PC-9 (cell line): ENCODE measurements around the gene CST7.

ENCODE experiments used
- EZH2 ChIP-seq: fragments of 200-600 bp; sonication (generic); IDR thresholded peaks from 2 replicates; pipeline ENCODE4 v1.8.0; 2017; ENCODE audit warnings: antibody characterized with exemption, low read depth
- TF ChIP-seq, protein P1 (sequence below): fragments of 200-600 bp; sonication (generic); conservative IDR thresholded peaks from 2 replicates; pipeline ENCODE4 v1.6.1; 2017; ENCODE audit warnings: mixed run types, antibody characterized with exemption, mild to moderate bottlenecking, moderate library complexity

DNA sequence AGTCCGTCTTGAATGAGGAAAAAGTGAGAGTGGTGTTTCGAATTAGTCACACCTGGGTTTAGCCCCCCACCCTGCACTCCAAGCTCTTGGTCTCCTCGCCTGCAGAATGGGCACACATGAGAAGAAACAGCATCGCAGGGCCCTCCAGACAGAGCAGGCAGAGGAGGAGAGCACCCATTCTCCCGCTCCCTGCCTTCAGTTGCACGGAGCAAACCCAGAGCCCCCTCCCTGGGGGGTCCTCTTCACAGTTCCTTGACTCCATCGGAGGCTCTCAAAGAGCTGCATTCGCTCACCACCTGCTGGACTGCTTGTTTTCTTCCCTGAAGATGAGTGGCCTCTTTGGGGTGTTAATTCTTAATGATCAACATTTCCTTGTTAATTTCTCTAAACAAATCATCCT, 5.1 kb downstream of the CST7 start:
- TF ChIP-seq, protein P1, sequence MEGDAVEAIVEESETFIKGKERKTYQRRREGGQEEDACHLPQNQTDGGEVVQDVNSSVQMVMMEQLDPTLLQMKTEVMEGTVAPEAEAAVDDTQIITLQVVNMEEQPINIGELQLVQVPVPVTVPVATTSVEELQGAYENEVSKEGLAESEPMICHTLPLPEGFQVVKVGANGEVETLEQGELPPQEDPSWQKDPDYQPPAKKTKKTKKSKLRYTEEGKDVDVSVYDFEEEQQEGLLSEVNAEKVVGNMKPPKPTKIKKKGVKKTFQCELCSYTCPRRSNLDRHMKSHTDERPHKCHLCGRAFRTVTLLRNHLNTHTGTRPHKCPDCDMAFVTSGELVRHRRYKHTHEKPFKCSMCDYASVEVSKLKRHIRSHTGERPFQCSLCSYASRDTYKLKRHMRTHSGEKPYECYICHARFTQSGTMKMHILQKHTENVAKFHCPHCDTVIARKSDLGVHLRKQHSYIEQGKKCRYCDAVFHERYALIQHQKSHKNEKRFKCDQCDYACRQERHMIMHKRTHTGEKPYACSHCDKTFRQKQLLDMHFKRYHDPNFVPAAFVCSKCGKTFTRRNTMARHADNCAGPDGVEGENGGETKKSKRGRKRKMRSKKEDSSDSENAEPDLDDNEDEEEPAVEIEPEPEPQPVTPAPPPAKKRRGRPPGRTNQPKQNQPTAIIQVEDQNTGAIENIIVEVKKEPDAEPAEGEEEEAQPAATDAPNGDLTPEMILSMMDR, result no peak
- TF ChIP-seq EZH2, result no peak
